Keratinocyte (primary cell): ENCODE data around the gene MAL. TPM values are rescaled to one million over a fixed set of nuclear protein-coding genes. Genes with fewer than 3 reads are reported as not detected.

Source experiments
- DNase-seq: peaks from one replicate; pipeline ENCODE4 v3.0.0-alpha.2; 2011; ENCODE audit warnings: low read depth, missing footprints, low spot score
- FAIRE-seq: peaks from 2 replicates; lab custom pipeline; 2011; peaks lifted over from hg19 to GRCh38; lab: Jason Lieb, UNC
- H2AFZ ChIP-seq: 2 replicates; pipeline ENCODE4 v1.6.0; 2012; ENCODE audit warnings: low read length, control low read depth, inconsistent platforms; ENCODE audit not compliant: control insufficient read depth
- H3K27ac ChIP-seq: 2 replicates; pipeline ENCODE4 v1.5.1; 2011; ENCODE audit warnings: low read length; ENCODE audit not compliant: control insufficient read depth, insufficient read depth
- H3K27me3 ChIP-seq: 3 replicates; pipeline ENCODE4 v1.6.0; 2011; ENCODE audit warnings: low read length; ENCODE audit not compliant: control insufficient read depth, insufficient read depth; ENCODE audit errors: extremely low read depth
- H3K36me3 ChIP-seq, 2 experiments: 2 replicates in 1 of 2; 3 replicates in 1 of 2; pipeline ENCODE4 v1.5.1; 2011; ENCODE audit warnings: low read length in 2 of 2, mild to moderate bottlenecking in 1 of 2; ENCODE audit not compliant: control insufficient read depth in 2 of 2, insufficient read depth in 2 of 2; ENCODE audit errors: extremely low read depth in 1 of 2
- H3K4me1 ChIP-seq: 3 replicates; pipeline ENCODE4 v1.5.1; 2011; ENCODE audit warnings: low read length; ENCODE audit not compliant: control insufficient read depth, insufficient read depth; ENCODE audit errors: extremely low read depth
- H3K4me2 ChIP-seq: 3 replicates; pipeline ENCODE4 v1.6.0; 2011; ENCODE audit warnings: low read depth, low read length; ENCODE audit not compliant: control insufficient read depth, insufficient read depth; ENCODE audit errors: extremely low read depth
- H3K4me3 ChIP-seq, 3 experiments: fragments of 200-600 bp in 1 of 3; sonication (generic) in 1 of 3; 2 replicates in 2 of 3; 3 replicates in 1 of 3; pipeline ENCODE4 v1.5.1; 2011 to 2016; ENCODE audit warnings: low read length in 3 of 3, mild to moderate bottlenecking in 3 of 3, control low read depth in 2 of 3, inconsistent platforms in 1 of 3, low read depth in 1 of 3, mixed read lengths in 1 of 3, mixed run types in 1 of 3, moderate library complexity in 1 of 3; ENCODE audit not compliant: control insufficient read depth in 2 of 3, insufficient read depth in 2 of 3; ENCODE audit errors: extremely low read depth in 1 of 3
- H3K79me2 ChIP-seq: 2 replicates; pipeline ENCODE4 v1.6.0; 2012; ENCODE audit warnings: low read length; ENCODE audit not compliant: control insufficient read depth, insufficient read depth
- H3K9ac ChIP-seq: 3 replicates; pipeline ENCODE4 v1.6.0; 2011; ENCODE audit warnings: low read length; ENCODE audit not compliant: control insufficient read depth, insufficient read depth; ENCODE audit errors: extremely low read depth
- H3K9me1 ChIP-seq: 3 replicates; pipeline ENCODE4 v1.6.0; 2011; ENCODE audit warnings: low read length; ENCODE audit not compliant: control insufficient read depth, insufficient read depth; ENCODE audit errors: extremely low read depth
- H3K9me3 ChIP-seq: 2 replicates; pipeline ENCODE4 v1.5.1; 2012; ENCODE audit warnings: low read depth, low read length; ENCODE audit not compliant: control insufficient read depth
- H4K20me1 ChIP-seq: 3 replicates; pipeline ENCODE4 v1.6.0; 2011; ENCODE audit warnings: low read length; ENCODE audit not compliant: control insufficient read depth, insufficient read depth; ENCODE audit errors: extremely low read depth
- EZH2 ChIP-seq: IDR thresholded peaks from one replicate; pipeline ENCODE4 v1.6.1; 2012; ENCODE audit warnings: inconsistent platforms, mild to moderate bottlenecking, low read length, moderate library complexity
- dilution Hi-C: fragments of 300-500 bp; cut with MboI; formaldehyde crosslinking; loops from one replicate; pipeline ENCODE4 v1.7.0; 2020; ENCODE audit warnings: low sequenced_read_pairs; ENCODE audit not compliant: extremely low pct_ligation_motif_present
- polyA plus RNA-seq, 5 experiments: library from polyadenylated mRNA; depleted of rRNA in 3 of 5; stranded (reverse) in 3 of 5; stranded (forward) in 1 of 5; unstranded in 1 of 5; fragments of >200 nt; gene quantifications; 1 replicate in 1 of 5; 2 replicates in 3 of 5; 3 replicates in 1 of 5; pipeline versions ENCODE4 v1.2.1 to v1.2.3, GENCODE V29; 2011 to 2012; ENCODE audit warnings: missing spikeins in 2 of 5, low read depth in 1 of 5, low replicate concordance in 1 of 5
- TF ChIP-seq, protein P1 (sequence below), 3 experiments: IDR thresholded peaks in 1 of 3; conservative IDR thresholded peaks in 1 of 3; optimal IDR thresholded peaks in 1 of 3; 2 replicates in 2 of 3; 3 replicates in 1 of 3; pipeline versions ENCODE3 to v1.5.1; 2011; ENCODE audit warnings: low read length in 3 of 3, mild to moderate bottlenecking in 3 of 3, moderate library complexity in 2 of 3, control low read depth in 1 of 3, inconsistent platforms in 1 of 3; ENCODE audit not compliant: insufficient read depth in 2 of 3; ENCODE audit errors: extremely low read depth in 1 of 3

Gene MAL
- polyA plus RNA-seq, 1 donor (not counting 4 experiments of a cell fraction or from before 2014, with no cell fraction given) = not detected

DNA sequence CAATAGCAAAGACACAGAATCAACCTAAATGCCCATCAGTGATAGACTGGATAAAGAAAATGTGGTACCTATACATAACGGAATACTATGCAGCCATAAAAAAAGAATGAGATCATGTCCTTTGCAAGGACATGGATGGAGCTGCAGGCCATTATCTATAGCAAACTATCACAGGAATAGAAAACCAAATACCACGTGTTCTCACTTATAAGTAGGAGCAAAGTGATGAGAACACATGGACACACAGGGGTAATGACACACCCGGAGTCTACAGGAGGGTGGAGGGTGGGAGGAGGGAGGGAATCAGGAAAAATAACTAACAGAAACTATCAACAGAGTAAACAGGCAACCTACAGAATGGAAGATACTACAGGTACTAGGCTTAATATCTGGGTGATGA is 46.6 kb upstream of the MAL start:
- H3K9ac ChIP-seq = no peak overlapping the region
- no peaks in the 10 kb centered on the region for H3K27me3 ChIP-seq
- no peak overlapping the region for H3K4me3 ChIP-seq
- no peaks in the 10 kb centered on the region for H3K9me1 ChIP-seq
- H2AFZ ChIP-seq = no peak overlapping the region
- no peaks in the 10 kb centered on the region for H4K20me1 ChIP-seq
- no peaks in the 10 kb centered on the region for H3K79me2 ChIP-seq
- no peaks in the 10 kb centered on the region for H3K9me3 ChIP-seq
- dilution Hi-C loops = no loop called here
- no peak overlapping the region for H3K4me2 ChIP-seq
- TF ChIP-seq, protein P1, sequence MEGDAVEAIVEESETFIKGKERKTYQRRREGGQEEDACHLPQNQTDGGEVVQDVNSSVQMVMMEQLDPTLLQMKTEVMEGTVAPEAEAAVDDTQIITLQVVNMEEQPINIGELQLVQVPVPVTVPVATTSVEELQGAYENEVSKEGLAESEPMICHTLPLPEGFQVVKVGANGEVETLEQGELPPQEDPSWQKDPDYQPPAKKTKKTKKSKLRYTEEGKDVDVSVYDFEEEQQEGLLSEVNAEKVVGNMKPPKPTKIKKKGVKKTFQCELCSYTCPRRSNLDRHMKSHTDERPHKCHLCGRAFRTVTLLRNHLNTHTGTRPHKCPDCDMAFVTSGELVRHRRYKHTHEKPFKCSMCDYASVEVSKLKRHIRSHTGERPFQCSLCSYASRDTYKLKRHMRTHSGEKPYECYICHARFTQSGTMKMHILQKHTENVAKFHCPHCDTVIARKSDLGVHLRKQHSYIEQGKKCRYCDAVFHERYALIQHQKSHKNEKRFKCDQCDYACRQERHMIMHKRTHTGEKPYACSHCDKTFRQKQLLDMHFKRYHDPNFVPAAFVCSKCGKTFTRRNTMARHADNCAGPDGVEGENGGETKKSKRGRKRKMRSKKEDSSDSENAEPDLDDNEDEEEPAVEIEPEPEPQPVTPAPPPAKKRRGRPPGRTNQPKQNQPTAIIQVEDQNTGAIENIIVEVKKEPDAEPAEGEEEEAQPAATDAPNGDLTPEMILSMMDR (optimal IDR thresholded peaks at IDR 0.05 in 1 of 3, IDR thresholded peaks at IDR 0.05 in 1 of 3, conservative IDR thresholded peaks at IDR 0.05 in 1 of 3; ENCODE audit: extremely low read depth in 1 of 3, insufficient read depth in 2 of 3, low read length in 3 of 3) = no peak
- TF ChIP-seq EZH2 = no peak
- H3K36me3 ChIP-seq = no peaks in the 10 kb centered on the region
- no peak overlapping the region for H3K27ac ChIP-seq
- FAIRE-seq = no peak
- DNase-seq = no peak
- no peaks in the 10 kb centered on the region for H3K4me1 ChIP-seq

- H3K9ac ChIP-seq = no peak overlapping the region
- no peaks in the 10 kb centered on the region for H3K9me1 ChIP-seq
- H3K9me3 ChIP-seq = no peaks in the 10 kb centered on the region
- no peak overlapping the region for H3K4me3 ChIP-seq
- H3K79me2 ChIP-seq = no peaks in the 10 kb centered on the region
- no peaks in the 10 kb centered on the region for H3K36me3 ChIP-seq
- H2AFZ ChIP-seq = no peak overlapping the region
- TF ChIP-seq EZH2 = no peak
- TF ChIP-seq, protein P1 (optimal IDR thresholded peaks at IDR 0.05 in 1 of 3, IDR thresholded peaks at IDR 0.05 in 1 of 3, conservative IDR thresholded peaks at IDR 0.05 in 1 of 3; ENCODE audit: extremely low read depth in 1 of 3, insufficient read depth in 2 of 3, low read length in 3 of 3) = no peak
- DNase-seq (no peak), FAIRE-seq (no peak)
- dilution Hi-C loops = no loop called here
- H3K27ac ChIP-seq = no peak overlapping the region
- no peaks in the 10 kb centered on the region for H3K27me3 ChIP-seq
- no peaks in the 10 kb centered on the region for H4K20me1 ChIP-seq
- no peaks in the 10 kb centered on the region for H3K4me1 ChIP-seq
- H3K4me2 ChIP-seq = no peak overlapping the region
Measured at GRCh38 chr2:94979406-94980375, 45.8 kb upstream of the MAL start.
